IPS-NIHi7 (cell line): ENCODE data around the gene ZDHHC14.
A peak's percentile ranks its signal among the peaks of the same experiment; 100 is the strongest.

ENCODE experiments used
- DNase-seq: peaks from one replicate; pipeline ENCODE4 v3.0.0; 2012; ENCODE audit warnings: mixed read lengths; ENCODE audit errors: extremely low spot score

The ZDHHC14 gene

GRCh38 chr6:157531986-157532365, 151.0 kb downstream of the ZDHHC14 start:
- DNase-seq: no peak

DNA sequence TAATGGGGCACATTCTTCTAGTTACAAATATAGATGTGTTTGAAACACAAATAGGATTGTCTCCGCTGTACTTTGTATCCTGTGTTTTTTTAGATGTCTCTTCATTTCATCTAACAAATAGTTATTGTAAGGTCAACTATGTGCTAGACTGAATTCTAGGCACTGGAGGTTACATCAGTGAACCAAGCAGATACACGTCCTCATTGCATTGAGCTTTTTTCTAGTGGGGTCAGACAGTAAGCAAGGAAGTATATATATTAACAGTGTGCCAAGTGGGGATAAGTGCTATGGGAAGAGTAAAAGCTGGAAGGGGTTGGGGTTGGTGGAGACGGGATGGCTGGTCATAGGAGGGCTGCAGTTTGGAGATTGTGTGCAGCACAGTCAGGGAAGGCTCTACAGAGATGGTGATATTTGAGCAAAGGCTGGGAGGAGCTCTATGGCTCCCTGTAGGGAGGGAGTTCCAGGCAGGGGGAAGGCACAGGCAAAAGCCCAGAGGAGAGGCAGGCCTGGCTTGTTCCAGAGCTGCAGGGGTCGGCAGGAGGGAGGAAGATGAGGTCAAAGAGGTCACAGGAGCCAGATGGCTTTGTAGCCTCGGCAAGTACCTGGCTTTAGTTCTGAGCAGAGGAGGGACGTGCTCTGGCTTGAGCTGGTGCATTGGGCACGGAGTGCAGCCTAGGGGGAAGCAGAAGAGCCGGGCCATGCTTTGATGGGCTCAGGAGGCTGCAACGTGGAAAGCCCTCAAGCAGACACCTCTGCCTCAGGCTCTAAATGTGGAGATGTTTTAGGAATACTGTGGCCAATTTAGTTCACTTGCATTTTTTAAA, 152.3 kb downstream of the ZDHHC14 start:
- peak; percentile 74 for DNase-seq

DNA sequence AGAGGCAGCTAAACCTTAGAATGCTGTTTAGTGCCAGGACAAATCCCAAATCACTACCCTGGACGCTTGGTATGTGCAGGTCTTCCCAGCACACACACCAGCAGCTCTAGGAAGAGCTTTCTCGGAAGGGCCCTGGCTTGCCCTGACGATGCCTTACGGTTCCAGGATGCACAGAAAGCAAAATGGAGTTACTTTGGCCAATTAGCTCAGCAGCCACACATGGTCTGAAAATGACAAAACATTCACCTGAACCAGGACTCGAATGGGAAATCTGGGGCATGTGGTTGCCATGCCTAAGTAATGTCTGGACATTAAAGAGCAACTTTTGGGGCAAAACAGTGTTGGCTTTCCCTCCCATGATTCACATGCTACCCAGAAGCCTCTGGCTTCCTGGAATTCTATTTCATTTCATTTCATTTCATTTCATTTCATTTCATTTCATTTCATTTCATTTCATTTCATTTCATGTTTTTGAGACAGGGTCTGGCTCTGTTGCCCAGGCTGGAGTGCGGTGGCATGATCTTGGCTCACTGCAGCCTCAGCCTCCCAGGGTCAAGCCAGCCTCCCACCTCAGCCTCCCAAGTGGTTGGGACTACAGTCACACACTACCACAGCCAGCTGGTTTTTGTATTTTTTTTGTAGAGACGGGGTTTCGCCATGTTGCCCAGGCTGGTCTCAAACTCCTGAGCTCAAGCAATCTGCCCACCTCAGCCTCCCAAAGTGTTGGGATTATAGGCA, 153.3 kb downstream of the ZDHHC14 start:
- DNase-seq: no peak

GRCh38 chr6:157534977-157535339, 154.0 kb downstream of the ZDHHC14 start:
- DNase-seq: no peak

GRCh38 chr6:157535340-157536222, 154.6 kb downstream of the ZDHHC14 start:
- DNase-seq: no peak

GRCh38 chr6:157536223-157536545, 155.2 kb downstream of the ZDHHC14 start:
- no peak for DNase-seq

GRCh38 chr6:157537556-157537955, 156.6 kb downstream of the ZDHHC14 start:
- DNase-seq: no peak

DNA sequence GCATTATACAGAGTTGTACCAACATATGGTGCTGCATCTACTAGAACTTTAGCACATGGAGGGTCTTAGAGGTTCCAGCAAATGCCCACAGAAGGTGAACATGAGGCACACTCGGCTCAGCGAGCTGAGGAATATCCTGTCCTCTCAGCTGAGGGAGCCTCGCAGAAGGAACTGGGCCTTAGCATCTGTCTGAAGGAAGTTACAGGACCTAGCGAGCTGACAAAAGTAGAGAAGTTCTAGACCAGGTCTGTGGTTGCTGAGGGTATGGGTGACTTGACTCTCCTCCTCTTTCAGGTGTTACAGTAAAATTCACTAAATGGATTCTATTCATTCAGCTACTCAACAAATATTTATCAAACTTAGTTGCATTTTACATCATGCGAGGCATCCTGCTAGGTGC, 157.2 kb downstream of the ZDHHC14 start:
- no peak for DNase-seq

GRCh38 chr6:157538698-157539097, 157.7 kb downstream of the ZDHHC14 start:
- DNase-seq: no peak

- no peak for DNase-seq
These were observed 158.4 kb downstream of the ZDHHC14 start for GRCh38 chr6:157539421-157539822.

- no peak for DNase-seq
These were observed 159.1 kb downstream of the ZDHHC14 start for GRCh38 chr6:157539900-157540752.

DNA sequence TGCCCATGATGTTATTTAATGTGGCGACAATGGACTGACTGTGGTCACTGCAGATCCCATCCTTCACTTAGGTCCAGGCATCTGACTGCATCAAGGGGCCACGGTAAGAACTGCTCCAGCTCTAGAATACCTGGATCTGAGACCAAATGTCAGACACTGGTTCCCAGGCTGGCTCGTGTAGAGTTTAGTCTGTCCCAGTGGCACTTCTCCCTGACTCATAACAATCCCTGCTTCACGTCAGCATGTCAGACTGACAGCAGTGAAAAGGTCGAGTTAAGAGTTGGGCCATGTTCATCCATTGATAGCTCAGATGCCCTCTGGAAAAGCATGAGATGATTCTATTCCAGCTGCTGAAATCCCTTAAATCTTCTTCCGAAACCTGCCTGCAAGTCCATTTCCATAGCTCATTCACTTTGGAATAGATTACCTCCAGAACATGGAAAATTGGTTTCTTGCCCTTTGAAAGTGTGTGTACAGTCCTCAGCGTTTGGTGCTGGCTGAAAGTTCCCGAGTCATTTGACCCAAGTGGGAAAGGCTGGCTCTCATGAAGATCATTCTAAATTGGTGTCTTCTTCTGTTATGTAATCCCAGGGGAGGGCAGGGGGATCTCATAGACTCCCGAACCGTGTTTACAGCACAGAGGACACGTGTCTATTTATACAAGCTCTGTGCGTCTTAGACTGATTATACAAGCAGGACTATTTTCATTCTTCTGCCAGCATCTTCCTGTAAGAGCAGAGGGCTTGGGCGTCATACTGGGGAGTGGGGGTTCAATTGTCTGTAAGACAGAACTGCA, 160.8 kb downstream of the ZDHHC14 start:
- DNase-seq: no peak

DNA sequence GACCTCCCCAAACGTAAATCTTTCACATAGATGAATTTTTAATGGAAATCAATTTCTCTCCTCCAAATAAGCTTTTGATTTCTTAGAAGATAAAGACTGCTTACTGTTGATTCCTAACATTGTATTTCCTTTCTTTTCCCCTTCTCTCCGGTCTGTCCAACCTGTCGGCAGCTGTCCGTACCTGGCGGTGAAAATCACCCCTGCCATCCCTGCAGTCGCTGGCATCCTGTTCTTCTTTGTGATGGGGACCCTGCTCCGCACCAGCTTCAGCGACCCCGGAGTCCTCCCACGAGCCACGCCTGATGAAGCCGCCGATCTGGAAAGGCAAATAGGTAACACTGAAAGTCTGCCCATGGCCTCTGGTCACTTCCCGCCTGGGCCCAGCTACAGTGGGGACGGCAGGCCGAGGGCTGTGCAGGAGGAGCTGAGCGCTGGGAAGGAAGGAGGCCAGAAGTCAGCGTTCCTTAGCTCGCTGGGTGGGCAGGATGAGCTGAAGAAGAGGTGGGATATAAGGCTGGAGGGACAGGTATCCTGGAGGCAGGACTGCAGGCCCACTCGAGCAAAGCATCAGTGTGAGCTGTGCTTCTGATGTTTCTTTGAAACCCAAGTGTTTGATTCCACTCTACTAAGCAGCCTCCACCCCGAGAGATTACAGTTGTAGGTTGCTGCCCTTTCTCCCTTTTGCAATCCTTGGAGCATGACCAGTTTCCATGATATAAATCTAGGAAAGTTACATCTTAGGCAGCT, 161.6 kb downstream of the ZDHHC14 start:
- no peak for DNase-seq

- DNase-seq: no peak
These were observed 165.3 kb downstream of the ZDHHC14 start for GRCh38 chr6:157546321-157546720.

DNA sequence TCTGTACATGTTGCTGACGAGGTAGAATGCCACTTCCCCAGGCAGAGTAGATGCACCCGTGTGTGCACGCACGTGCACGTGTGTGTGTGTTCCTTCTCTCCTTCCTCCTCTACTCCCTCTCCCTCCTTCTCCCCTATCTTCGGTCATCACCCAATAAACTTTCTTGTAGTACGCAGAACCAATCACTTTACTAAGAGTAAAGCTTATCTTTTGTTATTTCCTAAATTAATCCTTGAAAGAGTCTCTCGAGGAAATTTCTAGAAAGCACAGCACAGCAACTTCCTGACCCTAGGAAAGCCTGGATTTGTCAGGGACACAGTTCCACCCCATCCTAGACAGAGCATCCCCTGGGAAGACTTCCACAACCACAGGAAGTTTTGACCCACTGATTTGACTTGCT, 166.1 kb downstream of the ZDHHC14 start:
- DNase-seq: no peak

GRCh38 chr6:157548635-157549467, 167.9 kb downstream of the ZDHHC14 start:
- DNase-seq: no peak

GRCh38 chr6:157549468-157549745, 168.4 kb downstream of the ZDHHC14 start:
- no peak for DNase-seq

DNA sequence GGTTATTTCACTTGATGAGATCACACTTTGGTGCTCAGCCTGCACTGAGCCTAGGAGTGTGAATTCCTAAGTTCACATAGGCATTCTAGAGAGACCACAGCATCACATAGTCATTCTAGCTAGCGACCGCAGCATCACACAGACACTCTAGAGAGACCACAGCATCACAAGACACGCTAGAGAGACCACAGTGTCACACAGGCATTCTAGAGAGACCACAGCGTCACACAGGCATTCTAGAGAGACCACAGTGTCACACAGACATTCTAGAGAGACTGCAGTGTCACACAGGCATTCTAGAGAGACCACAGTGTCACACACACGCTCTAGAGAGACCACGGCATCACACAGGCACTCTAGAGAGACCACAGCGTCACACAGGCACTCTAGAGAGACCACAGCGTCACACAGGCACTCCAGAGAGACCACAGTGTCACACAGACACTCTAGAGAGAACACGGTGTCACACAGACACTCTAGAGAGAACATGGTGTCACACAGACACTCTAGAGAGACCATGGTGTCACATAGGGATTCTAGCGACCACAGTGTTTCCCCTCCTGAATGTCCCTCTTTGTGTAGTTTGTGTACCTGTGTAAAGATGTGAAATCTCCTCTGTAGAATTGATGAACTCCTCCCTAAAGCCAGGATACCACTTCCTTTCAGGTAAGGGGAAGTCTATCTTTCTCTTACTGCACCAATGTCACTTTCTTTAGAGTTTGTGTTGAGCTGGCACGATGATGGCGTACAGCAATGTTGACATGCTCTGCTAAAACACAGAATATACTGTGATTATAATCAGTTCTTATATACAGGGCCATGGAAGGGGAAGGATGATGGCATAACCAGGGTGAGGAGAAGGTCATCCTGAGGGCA, 169.4 kb downstream of the ZDHHC14 start:
- DNase-seq: no peak
